T-helper 2 cell (primary cell): Measurements from ENCODE around the gene TRAPPC12.
"Not testable (repeated sequence)": the region's sequence is repeated elsewhere in the genome, so short reads cannot be mapped to it uniquely, and the experiment has no call there.

Experiments
- DNase-seq, 5 experiments: peaks; one replicate each; pipeline versions ENCODE4 v3.0.0 to v3.0.0-alpha.2; 2012 to 2022

TRAPPC12 gene

DNA sequence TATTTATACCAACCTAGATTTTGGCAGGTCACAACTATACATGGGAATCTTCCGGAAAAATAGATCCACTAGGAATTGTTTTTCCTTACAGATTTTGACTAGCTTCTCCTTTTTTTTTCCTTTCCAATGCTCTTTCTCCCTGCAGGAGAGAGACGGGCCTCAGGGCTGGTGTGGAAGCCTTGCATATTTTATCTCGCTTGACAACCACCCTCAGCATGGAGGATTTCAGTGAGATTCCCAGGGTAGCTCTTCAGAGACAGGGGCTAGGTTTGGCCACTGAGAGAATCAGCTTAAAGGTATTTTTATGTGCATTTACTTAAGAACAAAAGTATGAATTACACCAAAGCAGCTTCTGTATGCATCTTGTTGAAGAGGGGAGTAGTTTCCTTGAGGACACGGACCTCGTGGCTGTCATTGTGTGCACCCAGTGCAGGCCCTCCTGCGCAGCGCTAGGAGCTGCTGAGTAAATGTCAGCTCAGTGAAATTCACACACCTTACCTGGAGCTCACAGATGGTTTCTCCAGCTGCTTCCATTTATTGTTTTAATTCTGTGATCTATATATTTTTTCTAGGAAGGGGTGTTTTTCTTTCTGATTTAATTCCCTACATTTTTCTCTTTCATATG lies 54.4 kb downstream of the TRAPPC12 start:
- DNase-seq: no peak

DNA sequence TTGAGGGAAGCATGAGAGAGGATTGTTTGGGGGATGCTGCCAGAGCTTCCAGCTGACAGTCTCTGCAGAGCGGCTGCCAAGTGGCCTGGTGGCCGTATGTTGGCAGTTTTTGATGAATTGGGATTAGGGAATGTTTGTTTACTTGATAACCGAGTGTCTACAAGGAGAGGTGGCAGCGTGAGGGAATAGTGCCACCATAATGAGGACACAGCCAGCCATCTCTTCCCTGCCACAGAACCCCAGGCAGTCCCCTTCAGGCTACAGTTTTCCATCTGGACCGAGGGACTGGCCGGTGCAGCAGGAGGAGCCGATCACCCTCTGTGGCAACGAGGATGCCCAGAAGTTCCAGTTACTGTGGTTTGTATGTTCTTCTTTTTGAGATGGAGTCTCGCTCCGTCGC lies 55.2 kb downstream of the TRAPPC12 start:
- DNase-seq: no peak

DNA sequence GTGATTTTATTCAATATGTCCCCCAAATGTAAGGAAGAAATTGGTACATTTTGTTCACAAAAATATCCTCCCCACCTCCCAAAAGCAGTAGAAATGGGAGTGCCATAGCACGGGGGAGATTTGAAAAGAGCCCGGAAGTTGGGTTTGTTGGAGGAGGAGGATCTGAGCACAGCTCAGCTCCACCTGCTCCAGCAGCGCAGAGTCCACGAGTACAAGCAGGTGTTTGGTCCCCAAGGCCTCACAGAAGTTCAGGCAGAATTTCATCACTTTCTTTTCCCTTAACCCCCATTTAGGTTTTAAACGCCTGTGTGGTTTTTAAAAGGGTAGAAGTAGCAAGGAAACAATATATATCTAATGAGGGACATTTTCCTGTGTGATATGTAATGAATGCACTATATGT lies 56.0 kb downstream of the TRAPPC12 start:
- no peak for DNase-seq

DNA sequence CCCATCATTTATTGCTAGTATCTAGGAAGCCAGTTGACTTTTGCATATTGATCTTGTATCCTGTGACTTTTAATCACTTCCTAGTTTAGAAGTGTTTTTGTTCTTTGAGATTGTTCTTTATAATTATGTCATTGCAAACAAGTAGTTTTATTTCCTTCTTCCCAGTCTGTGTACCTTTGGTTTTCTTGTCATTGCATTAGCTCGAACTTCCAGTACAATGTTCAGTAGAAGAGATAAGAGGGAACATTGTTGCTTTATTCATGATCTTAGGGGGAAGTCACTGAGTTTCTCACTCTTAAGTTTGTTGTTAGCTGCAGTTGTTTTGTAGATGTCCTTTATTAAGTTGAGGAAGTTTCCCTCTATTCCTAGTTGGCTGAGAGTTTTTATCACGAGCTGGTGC lies 61.0 kb downstream of the TRAPPC12 start:
- DNase-seq: no peak

DNA sequence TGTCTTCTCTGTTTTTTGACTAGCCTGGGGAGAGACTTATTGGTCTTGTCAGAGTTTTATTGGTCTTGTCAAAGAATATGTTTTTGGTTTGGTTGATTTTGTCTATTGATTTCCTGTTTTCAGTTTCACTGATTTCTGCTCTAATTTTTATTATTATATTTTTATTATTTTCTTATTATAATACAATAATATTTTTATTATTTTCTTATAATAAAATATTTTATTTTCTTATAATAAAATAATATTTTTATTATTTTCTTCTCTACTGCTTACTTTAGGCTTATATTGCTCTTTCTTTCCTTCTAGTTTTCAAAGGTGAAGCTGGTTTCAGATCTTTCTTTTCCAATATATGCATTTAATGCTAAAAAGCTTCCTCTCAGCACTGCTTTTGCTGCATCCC lies 62.0 kb downstream of the TRAPPC12 start:
- no peak for DNase-seq

DNA sequence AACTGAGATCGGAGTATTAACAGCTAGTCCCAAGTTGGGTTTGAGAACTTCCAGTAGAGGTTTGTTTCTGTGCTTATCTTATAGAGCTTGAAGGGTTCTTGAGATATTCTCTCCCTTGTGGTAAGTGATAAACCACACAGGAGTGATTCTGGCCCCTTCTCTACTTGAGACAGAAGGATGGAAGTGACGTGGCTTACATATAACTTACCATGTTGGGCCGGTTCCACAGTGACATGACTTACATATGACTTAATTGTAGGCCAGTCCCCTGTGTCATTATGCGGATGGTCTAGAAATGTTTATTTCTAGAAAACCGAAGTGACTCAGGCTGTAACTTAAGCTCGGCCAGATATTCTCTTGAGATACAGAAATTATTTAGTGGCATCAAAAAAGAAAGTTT lies 62.7 kb downstream of the TRAPPC12 start:
- DNase-seq: no peak

DNA sequence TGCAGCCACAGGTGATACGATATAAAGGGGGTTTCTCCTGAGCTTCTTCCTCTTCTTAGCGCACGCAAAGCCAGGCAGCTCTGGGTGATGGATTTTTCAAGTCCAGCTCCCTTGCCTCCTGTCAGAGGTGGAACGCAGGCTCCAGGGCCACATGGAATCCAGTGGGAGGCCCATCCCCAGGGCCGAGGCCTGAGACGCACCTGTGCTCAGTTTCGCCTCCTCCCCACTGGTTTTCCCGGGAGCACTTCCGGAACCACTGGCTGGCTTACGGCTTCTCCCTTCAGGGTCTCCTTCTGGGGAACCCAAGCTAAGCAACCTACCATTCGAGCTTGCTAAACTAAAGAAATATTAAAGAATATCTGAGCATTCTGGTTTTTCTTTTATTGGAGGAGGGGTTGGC lies 63.6 kb downstream of the TRAPPC12 start:
- DNase-seq: no peak

DNA sequence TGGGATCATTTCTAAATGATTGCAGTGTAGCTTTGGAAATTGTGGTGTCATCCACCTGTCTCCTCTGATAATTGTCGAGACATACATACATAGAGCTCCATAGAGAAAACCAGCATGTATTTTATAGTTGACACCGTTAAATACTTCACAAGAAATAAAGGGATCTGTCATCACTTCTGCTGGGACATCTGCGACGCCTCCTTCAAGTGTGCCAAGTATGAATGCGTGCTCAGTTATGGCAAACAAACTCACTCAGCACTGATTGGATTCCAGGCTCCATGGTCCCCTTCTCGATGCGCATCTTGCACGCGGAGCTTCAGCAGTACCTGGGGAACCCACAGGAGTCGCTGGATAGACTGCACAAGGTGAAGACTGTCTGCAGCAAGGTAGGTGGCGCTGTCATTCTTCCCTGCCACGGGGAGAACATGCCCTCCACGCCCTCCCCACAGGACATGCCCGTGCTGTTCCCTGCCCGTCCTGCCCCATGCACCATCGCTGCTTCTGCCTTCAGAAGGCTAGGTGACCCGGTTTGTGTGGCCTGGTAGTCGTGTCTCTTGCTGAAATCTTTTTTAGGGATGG lies 64.1 kb downstream of the TRAPPC12 start:
- DNase-seq: no peak

DNA sequence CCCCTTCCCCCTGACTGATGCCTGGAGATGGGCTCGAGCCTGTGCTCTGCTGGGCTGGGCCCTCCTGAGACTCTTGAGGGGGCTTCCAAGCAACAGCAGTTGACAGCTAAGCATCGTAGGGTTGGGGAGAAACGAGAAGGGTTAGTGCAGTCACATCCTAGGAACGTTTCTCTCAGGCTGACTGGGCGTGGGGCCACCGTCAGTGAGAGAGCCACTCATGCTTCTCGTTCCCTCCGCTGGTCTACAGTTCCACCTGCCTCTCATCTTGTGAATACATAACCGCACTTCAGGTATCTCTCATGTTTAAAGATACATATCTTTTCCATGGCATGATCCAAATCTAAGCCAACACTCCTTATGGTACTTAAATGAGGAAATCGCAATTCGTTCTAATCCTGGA lies 66.4 kb downstream of the TRAPPC12 start:
- DNase-seq: no peak

DNA sequence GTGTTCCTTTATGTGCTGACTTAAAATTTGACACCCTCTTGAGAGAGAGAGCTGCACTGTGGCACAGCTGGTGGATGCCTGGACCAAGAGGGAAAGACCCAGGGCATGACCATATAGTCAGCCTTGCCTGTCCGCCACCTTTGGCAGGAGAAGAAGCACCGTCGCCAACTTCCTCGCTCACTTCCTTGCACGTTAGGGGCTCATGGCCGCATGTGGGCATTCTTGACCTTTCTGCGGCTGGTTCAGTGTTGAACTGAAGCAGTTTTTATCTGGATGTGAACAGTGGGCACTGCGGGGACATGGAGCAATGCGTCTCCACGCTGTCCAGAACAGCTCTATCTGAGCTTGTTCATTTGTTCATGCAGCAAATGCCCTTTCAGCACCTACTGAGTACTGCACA lies 66.9 kb downstream of the TRAPPC12 start:
- DNase-seq: no peak

DNA sequence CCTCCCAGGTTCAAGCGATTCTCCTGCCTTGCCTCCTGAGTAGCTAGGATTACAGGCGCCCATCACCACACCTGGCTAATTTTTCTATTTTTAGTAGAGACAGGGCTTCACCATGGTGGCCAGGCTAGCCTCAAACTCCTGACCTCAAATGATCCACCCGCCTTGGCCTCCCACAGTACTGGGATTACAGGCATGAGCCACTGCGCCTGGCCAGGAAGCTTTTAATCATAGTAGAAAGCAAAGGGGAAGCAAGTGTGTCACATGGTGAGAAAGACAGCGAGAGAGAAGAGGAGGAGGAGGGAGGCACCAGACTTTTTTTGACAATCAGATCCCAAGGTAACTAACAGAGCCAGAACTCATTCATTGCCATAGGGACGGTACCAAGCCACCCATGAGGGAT lies 67.7 kb downstream of the TRAPPC12 start:
- DNase-seq: not testable (repeated sequence)

DNA sequence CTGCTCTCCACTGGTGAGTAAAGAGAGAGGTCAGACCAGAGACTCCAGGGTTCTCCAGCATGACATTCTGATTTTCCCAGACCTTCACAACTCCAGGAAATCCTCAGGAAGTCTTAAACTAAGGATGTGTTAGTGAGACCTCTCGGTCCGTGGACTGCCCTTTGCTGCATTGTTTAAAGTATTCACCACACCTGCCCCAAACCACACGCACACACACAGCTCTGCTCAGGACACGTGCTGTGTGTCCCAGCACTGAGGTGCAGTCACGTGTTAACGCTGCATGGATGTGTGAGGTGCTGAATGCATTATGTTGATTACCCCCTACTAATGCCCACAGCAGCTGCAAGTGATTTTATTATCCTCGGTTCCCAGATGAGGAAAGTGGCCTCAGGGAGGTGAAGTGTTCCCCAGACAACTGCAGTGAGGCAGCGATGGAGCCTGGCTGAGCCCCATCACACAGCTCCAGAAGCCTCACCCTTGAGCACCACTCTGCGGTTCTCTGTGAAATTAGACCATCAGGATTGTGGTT lies 68.4 kb downstream of the TRAPPC12 start:
- DNase-seq: no peak

DNA sequence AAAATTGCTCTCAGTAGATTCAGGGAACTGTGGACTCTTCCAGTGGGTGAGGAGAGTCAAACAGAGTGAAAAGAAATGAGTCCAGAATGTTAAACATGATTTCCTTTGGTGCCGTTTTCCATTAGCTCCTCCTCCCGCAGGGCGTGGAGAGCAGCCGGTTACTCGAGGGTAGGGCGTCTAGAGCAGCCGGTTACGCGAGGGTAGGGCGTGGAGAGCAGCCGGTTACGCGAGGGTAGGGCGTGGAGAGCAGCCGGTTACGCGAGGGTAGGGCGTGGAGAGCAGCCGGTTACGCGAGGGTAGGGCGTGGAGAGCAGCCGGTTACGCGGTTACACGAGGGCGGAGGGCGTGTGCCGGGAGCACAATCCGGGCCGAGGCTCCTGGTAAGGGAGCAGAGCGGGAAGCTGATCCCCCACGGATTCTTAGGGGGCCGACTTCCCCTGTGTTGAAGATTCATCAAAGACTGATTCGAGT lies 69.0 kb downstream of the TRAPPC12 start:
- not testable (repeated sequence) for DNase-seq

DNA sequence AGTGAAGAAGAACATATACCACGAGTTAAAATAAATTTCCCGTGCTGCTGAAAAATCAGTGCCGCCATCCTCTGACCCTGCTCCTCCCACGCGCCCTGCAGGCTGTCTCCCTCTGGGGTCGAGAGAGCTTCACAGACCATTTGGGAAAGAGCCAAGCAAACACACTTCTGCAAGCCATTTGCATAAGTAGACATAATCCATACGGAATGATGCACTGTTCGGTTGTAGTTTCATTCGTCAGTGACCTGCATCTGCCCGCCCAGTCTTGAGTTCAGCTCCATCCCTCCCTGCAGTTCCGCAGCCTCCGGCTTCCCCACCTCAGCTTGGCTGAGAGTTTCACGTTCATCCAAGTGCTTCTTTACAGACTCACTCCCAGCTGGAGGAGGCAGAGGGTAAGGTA lies 69.6 kb downstream of the TRAPPC12 start:
- no peak for DNase-seq

DNA sequence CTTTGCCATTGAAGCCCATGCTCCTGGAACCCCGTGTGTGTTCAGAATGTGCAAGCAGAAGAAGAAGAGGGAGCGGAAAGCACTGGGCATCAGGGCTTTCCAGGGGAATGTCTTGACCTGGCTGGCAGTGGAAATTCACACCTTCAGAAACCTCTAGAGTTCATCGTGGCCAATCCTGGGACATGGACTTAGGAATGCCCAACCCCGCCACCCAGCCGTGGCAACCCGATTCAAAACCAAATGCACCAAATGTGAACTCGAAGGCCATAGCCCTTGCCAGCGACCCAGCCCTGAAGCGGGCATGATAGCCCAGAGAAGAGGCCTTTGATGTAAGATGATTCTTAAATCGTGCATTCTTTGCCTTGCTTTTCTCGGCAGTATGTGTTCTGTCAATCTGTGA lies 70.4 kb downstream of the TRAPPC12 start:
- DNase-seq: no peak

DNA sequence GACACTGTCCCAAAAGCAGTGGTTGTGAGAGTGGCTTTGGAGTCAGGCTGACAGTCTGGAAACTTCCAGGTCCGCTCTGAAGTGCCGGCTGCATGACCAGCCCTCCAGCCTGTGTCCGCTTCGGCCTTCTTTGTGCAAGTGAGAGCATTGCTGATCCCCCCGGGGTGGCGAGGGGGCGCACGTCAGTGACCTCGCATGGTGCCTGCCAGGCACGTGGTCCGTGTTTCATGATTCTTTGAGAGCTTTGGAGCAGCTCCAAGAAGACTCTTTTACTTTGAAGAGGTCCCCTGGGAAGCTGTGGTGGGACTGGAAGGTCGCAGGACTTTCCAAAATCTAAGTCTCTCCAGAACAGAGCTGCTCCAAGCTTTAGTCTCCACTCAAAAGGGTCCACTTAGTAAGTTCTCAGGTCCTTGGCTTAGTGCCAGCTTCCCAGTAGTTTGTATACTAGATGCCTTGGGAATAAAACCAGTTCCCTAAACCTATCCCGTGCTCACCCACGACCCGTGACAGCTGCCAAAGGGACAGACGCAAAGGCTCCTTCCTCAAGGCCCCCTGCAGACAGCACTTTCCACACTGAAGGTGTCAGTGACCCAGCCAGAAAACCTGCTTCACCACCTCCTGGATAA lies 71.0 kb downstream of the TRAPPC12 start:
- DNase-seq: no peak

DNA sequence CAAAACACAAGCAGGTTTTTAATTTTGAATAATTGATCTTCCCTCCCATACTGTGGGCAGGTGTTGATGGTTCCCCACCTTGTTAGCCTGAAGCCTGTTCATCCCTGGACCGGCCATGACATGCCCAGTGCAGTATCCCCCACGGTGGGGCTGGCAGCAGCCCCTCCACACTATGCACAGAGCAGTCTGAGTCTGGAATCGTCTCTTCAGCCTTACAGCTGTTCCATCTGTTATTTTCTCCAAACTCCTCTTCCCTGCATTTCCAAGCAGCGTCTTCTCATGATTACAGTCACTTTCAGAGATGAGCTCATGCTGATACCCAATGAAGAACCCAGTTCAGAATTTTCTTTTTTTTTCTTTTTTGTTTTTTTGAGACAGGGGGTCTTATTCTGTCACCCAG lies 71.7 kb downstream of the TRAPPC12 start:
- DNase-seq: no peak

DNA sequence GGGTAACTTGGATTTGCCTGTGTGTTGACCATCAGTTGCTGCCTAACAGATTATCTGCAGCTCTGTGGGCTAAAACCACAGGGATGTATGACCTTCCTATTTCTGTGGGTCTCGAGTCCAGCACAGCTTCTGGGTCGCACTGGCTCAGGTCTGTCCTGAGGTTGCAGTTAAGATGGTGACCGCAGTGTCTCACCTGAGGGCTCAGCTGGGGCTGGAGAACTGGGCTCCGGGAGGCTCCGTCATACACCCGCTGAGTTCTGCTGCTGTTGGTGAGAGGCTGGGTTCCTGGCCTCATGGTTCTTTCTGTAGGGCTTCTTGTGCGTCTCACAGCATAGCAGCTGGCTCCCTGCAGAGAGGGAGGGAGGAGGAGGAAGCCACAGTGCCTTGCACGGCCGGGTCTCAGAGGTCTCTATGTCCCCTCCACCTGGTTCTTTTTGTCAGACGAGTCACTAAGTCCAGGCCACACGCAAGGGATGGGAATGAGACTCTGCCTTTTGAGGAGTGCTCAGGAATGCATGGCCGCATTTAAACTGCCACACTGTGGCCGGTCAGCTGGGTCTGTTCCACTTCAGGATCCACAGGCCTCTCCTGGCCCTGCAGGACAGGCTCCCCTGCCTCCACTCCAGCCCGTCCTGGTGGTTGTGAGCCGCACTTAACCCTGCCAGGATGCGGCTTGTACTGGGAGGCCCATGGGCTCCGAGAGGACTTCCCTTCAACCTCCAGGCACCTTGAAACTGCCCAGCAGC lies 72.6 kb downstream of the TRAPPC12 start:
- no peak for DNase-seq

DNA sequence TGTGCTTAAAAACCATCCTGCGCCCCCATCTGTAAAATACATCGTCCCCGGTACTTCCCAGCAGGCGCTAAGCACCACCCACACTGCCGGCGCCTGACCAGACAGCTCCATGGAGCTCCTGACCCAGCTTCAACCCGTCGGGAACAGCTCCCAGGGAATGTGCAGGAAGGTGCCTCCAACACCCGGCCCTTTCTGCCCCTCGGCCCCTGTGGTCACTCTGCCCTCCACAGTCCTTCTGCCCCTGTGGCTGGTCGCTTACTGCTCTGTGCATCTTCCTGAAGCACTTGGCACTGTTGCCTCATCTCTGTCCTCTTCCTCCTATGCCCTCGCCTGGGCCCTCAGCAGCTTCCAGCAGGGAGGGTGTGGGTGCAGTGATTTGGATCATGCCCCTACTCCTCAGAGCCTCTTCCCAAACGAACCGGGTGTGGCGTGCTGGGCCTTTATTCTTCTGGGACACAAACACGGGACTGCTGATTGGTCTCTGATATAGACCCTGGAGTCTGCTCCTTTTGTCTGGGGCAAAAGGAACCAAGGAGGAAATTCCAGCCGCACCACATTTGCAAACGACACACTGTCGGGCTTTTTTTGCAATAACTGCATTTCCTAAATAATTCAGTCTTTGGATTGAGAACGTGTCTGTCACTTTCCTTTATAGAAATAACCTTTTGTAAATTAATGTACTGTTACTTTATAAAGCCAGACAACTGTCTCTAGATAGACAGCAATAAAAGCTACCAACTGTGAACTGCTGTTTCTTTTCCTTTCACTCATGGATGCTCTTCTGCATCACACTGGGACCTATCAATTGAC lies 73.9 kb downstream of the TRAPPC12 start:
- DNase-seq: no peak

DNA sequence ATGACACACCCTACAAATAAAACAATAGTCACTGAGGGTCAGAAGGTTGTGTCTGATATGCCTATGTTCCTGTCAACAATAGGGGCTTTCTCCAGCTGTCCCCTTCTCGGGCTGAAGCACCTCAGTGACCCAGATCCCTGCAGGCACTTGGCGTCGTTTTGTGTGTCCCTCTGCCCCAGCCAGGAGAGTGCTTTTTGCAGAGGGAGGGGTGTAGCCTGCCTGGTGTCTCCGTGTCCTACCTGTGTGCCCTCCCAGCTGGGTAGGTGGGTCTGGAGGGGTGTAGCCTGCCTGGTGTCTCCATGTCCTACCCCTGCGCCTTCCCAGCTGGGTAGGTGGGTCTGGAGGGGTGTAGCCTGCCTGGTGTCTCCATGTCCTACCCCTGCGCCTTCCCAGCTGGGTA lies 74.5 kb downstream of the TRAPPC12 start:
- DNase-seq: not testable (repeated sequence)

DNA sequence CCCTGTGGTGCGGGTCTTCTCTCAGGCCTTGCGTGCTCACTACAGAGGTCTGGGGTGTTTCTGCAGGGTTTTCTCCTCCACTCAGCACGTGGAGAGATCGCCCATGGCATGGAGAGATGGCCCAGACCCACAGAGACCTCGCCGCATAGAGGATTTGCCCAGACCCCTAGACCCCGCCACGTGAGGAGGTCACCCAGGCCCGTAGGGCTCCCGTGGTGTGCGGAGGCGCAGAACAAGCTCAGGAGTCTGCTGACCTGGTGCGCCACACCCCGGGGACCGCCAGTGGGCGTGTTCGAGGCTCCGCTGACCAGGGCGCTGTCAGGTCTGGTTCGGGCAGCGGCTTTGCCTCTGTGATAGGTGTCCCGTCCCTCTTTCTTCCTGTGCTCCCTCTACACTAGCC lies 75.3 kb downstream of the TRAPPC12 start:
- DNase-seq: no peak

DNA sequence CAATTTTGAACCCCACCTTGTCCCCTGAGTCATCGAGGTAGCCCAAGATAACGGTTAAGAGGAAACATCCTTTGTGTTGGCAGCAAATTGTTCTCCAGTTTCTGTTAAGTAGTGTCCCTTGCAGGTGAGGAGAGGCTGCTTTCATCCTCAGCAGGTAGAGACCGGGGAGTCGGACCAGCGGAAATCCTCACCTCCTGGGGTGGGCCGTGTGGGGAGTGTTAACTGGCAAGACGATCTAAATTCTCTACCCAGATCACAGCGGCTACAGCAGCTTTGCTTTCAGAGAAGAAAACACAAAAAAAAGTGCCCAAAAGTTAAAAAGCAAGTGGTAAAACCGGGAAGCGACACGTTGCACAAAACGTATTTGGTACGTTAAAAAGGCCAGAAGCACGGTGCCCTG lies 76.6 kb downstream of the TRAPPC12 start:
- no peak for DNase-seq
